ENCODE measurements around the gene RAPGEF1.

Gene RAPGEF1

GRCh38 chr9:131582466-131583336, 157.2 kb downstream of the RAPGEF1 start:
- DNase-seq: no peak

- DNase-seq: no peak
Observed at GRCh38 chr9:131582056-131582455, 157.8 kb downstream of the RAPGEF1 start.

GRCh38 chr9:131580358-131580757, 159.5 kb downstream of the RAPGEF1 start:
- DNase-seq: no peak

GRCh38 chr9:131579789-131580211, 160.1 kb downstream of the RAPGEF1 start:
- DNase-seq: no peak

DNA sequence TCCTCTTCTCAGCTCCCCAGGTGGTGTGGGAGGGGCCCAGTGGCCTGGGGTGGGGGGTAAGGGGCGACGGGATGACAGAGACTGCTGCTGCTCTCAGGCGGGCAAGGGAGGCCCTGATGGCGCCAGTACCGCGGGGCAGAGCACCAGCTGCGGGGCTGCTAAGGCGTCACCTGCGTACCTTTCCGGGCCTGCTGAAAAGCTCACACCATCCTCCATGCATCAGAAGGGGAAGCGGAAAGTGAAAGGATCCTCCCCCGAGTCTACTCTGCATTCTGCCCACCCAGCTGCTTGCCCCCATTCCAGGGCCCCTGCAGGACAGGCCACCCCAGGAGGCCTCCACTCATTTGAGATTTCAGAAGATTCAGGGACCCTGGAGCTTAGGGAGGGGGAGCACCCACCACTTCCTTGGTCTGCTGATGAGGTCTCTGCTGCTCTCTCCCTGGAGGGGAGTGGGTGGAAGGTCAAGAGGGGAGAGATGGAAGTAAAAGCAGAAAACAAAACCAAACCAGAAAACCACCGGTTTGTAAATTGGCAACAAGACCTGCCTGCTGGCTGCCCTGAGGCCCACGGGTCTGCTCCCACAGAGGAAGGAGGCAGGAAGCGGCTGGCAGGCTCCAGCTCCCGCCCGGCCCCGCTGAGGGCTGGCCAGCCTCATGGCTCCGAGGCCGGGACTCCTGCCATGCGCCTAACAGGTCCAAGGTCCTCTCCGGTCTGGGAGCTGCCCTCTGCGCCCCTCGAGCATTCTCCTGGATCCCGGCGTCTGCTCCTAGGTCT, 161.0 kb downstream of the RAPGEF1 start:
- DNase-seq: peak; percentile 19 to 41

DNA sequence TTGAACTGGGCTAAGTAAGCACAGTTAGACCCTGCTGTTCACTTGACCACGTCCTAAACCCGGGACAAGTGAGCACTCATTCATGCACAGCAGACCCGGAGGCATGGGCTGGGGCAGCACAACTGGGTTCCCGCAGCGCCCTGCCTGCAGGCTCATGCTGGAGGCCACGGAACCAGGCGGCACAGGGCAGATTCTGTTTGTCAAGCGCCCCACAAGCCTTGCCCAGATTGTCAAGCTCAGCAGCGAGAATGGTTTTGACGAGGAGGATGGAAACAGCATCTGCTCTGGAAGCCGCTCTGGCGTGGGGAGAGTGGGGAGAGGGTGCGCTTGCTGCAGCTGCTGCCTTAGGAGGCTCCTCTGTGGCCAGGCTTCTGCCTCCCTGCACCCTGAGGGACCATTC, 161.9 kb downstream of the RAPGEF1 start:
- DNase-seq: no peak

GRCh38 chr9:131577005-131578000, 162.6 kb downstream of the RAPGEF1 start:
- no peak for DNase-seq

- DNase-seq: no peak
Observed at GRCh38 chr9:131575946-131576853, 163.7 kb downstream of the RAPGEF1 start.

DNA sequence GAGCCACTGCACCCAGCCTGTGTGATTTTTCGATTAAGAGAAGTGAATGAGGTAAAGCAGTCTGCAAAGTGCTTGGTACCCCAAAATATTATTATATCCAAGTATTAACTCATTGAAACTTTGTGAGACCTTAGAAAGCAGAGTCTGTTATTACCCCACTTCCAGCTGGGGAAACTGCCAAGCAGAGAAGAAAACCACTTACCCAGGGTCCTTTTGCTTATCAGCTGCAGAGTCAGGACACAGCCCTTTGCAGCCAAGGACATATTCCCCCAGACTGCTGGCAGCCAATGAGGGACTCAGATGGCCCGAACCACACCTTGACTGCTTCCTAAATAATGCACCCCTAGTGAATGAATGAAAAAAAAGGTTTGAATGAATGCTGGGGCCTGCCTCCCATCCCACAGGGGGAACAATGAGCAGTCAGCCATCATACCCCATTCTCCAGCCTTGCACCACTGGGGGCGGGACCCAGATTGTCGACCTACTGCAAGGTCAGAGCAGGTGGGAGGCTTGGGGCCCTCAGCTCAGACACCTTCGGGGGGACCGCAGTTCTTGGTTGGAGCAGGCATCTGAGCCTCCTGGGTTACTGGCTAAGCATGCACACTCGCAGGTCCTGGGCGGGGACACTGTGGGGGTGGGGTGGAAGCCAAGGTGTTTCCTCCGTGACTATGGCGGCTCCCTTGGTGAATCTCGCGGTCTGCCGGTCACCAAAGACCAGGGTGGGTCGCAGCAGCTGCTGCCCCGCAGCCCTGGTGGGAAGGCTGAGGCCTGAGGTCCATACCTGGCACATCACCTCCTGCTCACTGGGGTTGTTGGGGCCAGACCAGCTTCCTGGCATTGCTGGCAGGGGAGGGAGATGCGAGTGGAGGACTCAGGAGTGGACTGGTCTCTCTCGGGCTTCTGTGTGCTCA, 164.9 kb downstream of the RAPGEF1 start:
- DNase-seq: no peak

- DNase-seq: no peak
Observed at GRCh38 chr9:131567910-131568309, 172.0 kb downstream of the RAPGEF1 start.

- DNase-seq: no peak
Observed at GRCh38 chr9:131566158-131566557, 173.7 kb downstream of the RAPGEF1 start.

DNA sequence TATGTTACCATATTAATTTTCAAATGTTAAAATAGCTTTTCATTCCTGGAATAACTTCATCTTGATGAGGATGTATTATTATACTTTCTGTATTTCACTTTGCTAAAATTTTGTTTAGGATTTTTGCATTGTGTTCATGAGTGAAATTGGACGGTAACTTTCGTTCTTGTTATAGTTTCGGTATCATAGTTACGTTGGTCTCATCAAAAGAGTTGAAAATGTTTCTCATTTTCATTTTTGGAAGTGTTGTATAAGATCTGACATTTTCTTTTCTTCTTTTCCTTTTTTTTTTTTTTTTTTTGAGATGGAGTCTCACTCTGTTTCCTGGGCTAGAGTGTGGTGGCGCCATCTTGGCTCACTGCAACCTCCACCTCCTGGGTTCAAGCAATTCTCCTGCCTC, 174.5 kb downstream of the RAPGEF1 start:
- no peak for DNase-seq

DNA sequence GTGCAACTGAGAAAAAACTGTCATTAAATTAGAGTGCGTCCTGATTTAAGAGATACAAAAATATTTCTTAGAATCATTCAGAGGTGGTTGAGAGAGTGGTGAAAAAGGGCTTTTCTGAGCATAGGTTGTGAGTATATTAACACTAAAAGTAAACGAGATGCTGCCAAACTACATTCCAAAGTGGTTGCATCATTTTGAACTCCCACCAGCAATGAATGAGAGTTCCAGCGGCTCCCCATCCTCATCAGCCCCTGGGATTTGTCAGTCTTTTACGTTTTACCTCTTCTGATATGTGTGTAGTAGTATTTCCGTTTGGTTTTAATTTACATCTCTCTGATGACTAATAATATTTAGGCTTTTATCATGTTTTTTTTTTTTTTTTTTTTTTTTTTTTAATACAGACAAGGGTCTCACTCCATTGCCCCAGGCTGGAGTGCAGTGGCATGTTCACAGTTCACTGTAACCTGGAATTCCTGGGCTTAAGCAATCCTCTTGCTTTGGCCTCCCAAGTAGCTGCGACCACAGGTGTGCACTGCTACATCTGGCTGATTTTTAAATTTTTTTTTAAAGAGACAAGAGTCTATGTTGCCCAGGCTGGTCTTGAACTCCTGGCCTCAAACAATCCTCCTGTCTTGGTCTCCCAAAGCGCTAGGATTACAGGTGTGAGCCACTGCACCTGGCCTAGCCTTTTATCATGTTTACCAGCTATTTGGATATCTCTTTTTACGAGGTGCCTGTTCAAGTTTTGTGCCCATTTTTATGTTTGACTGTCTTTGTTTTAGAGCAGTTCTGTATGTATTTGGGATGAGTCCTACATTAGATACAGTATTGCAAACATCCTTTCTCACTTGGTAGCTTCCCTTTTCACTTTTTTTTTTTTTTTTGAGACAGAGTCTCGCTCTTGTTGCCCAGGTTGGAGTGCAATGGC, 177.6 kb downstream of the RAPGEF1 start:
- no peak for DNase-seq

GRCh38 chr9:131559421-131560000, 180.4 kb downstream of the RAPGEF1 start:
- no peak for DNase-seq

DNA sequence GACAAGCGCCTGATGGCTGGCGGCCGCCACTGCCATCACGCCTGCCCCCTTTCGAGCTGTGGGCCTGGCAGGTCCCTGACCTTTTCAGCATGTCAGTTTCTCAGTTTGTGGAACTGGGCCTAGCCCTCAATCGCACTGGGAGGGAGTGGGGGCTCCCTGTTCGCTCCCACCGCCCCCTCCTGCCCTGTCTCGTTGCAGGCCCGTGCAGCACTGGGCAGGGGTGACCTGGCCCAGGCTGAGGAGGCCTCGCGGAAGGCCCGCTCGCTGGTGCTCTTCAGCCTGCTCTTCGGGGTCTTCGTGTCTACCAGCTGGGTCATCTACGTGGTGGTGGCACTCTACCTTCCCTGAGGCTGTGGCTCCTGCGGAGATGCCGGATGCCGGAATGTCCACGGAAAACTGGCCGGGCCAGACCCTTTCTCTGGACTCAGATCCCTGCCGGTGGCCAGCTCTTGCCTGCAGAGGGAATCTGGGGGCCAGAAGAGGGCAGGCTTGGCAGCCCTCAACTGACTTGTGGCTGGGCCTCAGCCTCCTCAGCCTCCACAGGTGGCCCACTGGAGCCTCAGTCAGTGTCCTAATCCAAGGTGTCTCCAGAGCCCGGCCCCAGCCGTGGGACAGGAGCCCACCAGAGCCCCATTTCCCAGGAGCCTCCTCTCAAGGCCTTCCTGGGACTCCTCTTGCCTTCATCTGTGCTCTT, 181.9 kb downstream of the RAPGEF1 start:
- no peak for DNase-seq

DNA sequence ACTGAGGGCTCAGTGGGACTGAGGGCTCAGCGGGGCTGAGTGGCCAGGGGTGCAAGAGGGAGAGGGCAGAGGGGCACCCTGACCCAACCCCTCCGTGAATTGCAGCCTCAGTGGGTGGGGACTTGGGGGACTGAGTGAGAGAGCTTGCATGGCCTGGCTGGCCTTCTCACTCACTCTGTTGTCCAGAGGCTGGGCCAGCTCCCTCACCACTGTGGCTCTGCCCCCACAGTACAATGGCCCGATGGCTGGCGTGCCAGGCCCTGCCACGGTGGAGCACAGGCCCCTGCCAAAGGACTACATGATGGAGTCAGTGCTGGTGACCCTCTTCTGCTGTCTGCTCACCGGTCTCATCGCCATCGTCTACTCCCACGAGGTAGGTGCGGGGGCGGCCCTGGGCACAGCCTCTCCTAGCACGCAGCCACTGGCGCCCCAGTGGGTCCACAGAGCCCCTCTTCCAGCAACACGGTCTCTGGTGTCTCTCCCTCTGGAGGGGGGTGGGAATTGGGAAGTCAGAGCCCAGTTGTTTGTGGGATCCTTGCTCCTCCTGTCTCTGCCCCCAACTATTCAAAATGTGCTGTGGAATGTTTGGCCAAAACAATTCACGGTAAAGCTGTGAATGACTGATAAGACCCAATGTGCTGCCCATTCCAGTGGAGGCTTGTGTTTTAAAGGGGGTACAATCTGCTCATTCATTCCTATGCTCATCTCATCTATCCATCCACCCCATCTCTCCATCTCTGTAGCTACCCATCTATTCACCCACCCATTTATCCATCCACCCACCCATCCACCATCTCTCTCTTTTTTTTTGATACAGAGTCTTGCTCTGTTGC, 183.8 kb downstream of the RAPGEF1 start:
- no peak for DNase-seq

GRCh38 chr9:131554843-131555351, 185.0 kb downstream of the RAPGEF1 start:
- no peak for DNase-seq
